A673 (cell line): ENCODE results near the gene FBXL2. TPM values are rescaled to one million over a fixed set of nuclear protein-coding genes. Genes with fewer than 3 reads are reported as not detected.

Source experiments
- BruUV-seq: library from RNA; stranded (reverse); fragments of 400-500 nt; replicated peaks from 2 replicates; lab custom pipeline; 2021; lab: Mats Ljungman, UMichigan
- CTCF ChIA-PET: fragments of 300-600 bp; sonication (Branson Sonifier 250); formaldehyde crosslinking; loops from one replicate; lab custom pipeline; 2022; ENCODE audit warnings: antibody characterized with exemption; lab: Charles Lee
- POLR2A ChIA-PET: fragments of 300-600 bp; sonication (Branson Sonifier 250); formaldehyde crosslinking; loops from one replicate; lab custom pipeline; 2022; ENCODE audit warnings: antibody characterized with exemption; ENCODE audit not compliant: low non-redundant PET; lab: Charles Lee
- DNase-seq: peaks from one replicate; pipeline ENCODE4 v3.0.0-alpha.2; 2015; ENCODE audit warnings: low spot score
- H3K27ac ChIP-seq: fragments of 200-600 bp; sonication (generic); 2 replicates; pipeline ENCODE4 v1.5.1; 2016; ENCODE audit warnings: mixed run types, low read depth, mild to moderate bottlenecking, mixed read lengths, antibody characterized with exemption, low read length; ENCODE audit not compliant: poor library complexity, severe bottlenecking
- H3K27me3 ChIP-seq: fragments of 200-600 bp; sonication (generic); replicated peaks from 2 replicates; pipeline ENCODE4 v1.6.1; 2017; ENCODE audit warnings: mixed run types, low read depth, mild to moderate bottlenecking, mixed read lengths, antibody characterized with exemption, low read length; ENCODE audit not compliant: insufficient read depth, poor library complexity
- H3K36me3 ChIP-seq: fragments of 200-600 bp; sonication (generic); 2 replicates; pipeline ENCODE4 v1.6.1; 2016; ENCODE audit warnings: mixed run types, mild to moderate bottlenecking, mixed read lengths, antibody characterized with exemption, low read length; ENCODE audit not compliant: insufficient read depth, poor library complexity, severe bottlenecking
- H3K4me1 ChIP-seq: fragments of 200-600 bp; sonication (generic); 2 replicates; pipeline ENCODE4 v1.6.1; 2017; ENCODE audit warnings: mixed run types, mild to moderate bottlenecking, mixed read lengths, antibody characterized with exemption, low read length; ENCODE audit not compliant: insufficient read depth, poor library complexity, severe bottlenecking
- H3K4me3 ChIP-seq: fragments of 200-600 bp; sonication (generic); 2 replicates; pipeline ENCODE4 v1.5.1; 2016; ENCODE audit warnings: low read depth, mixed run types, mild to moderate bottlenecking, mixed read lengths, low read length; ENCODE audit not compliant: poor library complexity, severe bottlenecking
- H3K9me3 ChIP-seq: fragments of 200-600 bp; sonication (generic); 2 replicates; pipeline ENCODE4 v1.6.1; 2016; ENCODE audit warnings: mixed run types, low read depth, mild to moderate bottlenecking, mixed read lengths, antibody characterized with exemption, low read length; ENCODE audit not compliant: poor library complexity, severe bottlenecking
- CTCF ChIP-seq: fragments of 300-800, 200-600 bp; sonication (generic); conservative IDR thresholded peaks from 2 replicates; pipeline ENCODE4 v1.5.1; 2017; ENCODE audit warnings: low read depth, mild to moderate bottlenecking, antibody characterized with exemption, low read length, moderate library complexity, mixed read lengths
- EZH2 ChIP-seq: fragments of 200-600 bp; sonication (generic); IDR thresholded peaks from 2 replicates; pipeline ENCODE4 v1.6.1; 2017; ENCODE audit warnings: borderline replicate concordance, low read depth, mild to moderate bottlenecking, mixed read lengths, antibody characterized with exemption, low read length; ENCODE audit not compliant: poor library complexity, severe bottlenecking
- intact Hi-C: fragments of 100-400 bp; cut with micrococcal nuclease; formaldehyde crosslinking; loops from one replicate; pipeline ENCODE4 v1.10.0; 2022; ENCODE audit not compliant: unreplicated experiment
- total RNA-seq: library from RNA; stranded (reverse); gene quantifications from 2 replicates; pipeline ENCODE4 v1.2.3, GENCODE V29; 2021

The FBXL2 gene
- total RNA-seq, 1 experiment from 2014 or later: 7.8 TPM

DNA sequence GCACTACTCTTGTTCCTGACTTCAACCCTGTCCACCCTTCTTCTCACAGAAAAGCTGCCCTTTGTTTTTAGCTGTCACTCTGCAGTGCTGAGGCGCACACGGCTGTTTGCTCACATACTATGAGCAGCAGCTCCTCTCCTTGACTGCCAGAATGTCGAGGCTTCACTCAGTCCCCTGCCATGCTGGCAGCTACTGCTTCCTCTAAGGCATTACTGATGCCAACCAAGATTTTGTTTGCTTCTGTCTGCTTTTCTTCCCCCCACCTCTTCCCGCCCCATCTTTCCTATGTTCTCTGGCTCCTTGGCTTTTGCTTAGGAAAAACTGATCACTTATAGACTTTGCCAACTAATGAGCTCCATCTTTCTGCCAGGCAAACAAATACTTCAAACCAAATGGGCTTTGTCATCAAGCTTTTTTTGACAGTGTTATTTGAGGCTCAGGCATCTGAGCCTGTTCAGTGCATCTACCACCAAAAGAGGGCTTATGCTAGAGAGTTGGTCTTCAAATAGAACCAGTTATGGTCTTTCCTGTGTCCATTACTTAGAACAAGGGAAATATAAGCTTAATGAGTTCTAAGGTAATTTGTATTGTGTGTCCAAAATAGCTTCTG is 81.0 kb downstream of the FBXL2 start:
- H3K4me1 ChIP-seq: no peaks in the 10 kb centered on the region
- no peak overlapping the region for H3K4me3 ChIP-seq
- POLR2A ChIA-PET: interaction anchor here (0.6 to 0.7 kb wide), 2 partner anchors 146 to 164 kb away, joined by 3 to 4 read pairs; no protein-coding TSS in a partner anchor
- BruUV-seq: no TSS peak
- TF ChIP-seq CTCF (no peak), EZH2 (no peak)
- no peak for DNase-seq
- no peak overlapping the region for H3K27ac ChIP-seq
- intact Hi-C loops: no loop called here
- CTCF ChIA-PET: interaction anchor here (0.6 kb wide), 2 partner anchors 13 to 411 kb away, joined by 5 to 9 read pairs; no protein-coding TSS in a partner anchor
- no peaks in the 10 kb centered on the region for H3K9me3 ChIP-seq
- no peaks in the 10 kb centered on the region for H3K27me3 ChIP-seq
- H3K36me3 ChIP-seq: no peaks in the 10 kb centered on the region

GRCh38 chr3:33360136-33360825 is 83.0 kb downstream of the FBXL2 start:
- Histone ChIP-seq H3K27ac (no peak overlapping the region), H3K27me3 (no peaks in the 10 kb centered on the region), H3K9me3 (no peaks in the 10 kb centered on the region), H3K4me1 (no peaks in the 10 kb centered on the region), H3K4me3 (no peak overlapping the region), H3K36me3 (no peaks in the 10 kb centered on the region)
- TF ChIP-seq EZH2: no peak
- TF ChIP-seq CTCF: no peak
- DNase-seq: no peak
- ChIA-PET CTCF (no interaction called here), POLR2A (no interaction called here)
- no TSS peak for BruUV-seq
- intact Hi-C loops: no loop called here

DNA sequence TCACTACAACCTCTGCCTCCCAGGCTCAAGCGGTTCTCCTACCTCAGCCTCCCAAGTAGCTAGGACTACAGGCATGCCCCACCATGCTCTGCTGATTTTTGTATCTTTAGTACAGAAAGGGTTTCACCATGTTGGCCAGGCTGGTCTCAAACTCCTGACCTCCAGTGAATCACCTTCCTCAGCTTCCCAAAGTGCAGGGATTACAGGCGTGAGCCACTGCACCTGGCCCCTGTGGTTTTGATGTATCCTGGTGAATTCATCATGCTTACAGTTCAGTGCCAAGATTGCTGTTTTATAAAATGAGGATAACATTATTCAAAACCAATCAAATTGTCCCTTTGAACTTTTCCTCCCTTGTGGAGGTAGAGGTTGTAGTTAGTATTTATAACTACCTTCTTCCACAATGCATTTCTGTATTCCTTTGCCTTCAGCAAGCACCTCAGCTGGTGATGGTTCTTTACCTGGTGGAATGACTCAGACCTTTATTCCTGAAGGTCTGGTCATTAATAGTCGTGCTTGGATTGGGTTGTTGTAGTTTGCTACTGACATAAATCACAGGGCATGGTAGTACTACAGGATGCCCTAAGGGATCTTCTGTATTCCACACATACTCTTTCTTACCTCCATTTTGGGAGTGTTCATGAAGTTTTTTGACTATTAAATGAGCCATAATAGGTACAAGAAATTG is 86.0 kb downstream of the FBXL2 start:
- Histone ChIP-seq H3K27ac (no peak overlapping the region), H3K4me1 (no peaks in the 10 kb centered on the region), H3K9me3 (no peaks in the 10 kb centered on the region), H3K27me3 (no peaks in the 10 kb centered on the region), H3K4me3 (no peak overlapping the region), H3K36me3 (no peaks in the 10 kb centered on the region)
- intact Hi-C loops: no loop called here
- POLR2A ChIA-PET: interaction anchor here (0.6 kb wide), 1 partner anchor 233 kb away, joined by 6 read pairs; no protein-coding TSS in a partner anchor
- BruUV-seq: no TSS peak
- no peak for DNase-seq
- TF ChIP-seq CTCF (no peak), EZH2 (no peak)
- CTCF ChIA-PET: interaction anchor here (1.2 kb wide), 1 partner anchor 10 kb away, joined by 4 read pairs; no protein-coding TSS in a partner anchor
